ENCODE data around the gene DGKI. TPM values are rescaled to one million over a fixed set of nuclear protein-coding genes. Genes with fewer than 3 reads are reported as not detected.

DGKI gene
- total RNA-seq, 1 experiment from 2014 or later: 0.55 TPM

GRCh38 chr7:137850571-137850970, 3.8 kb upstream of the DGKI start:
- Histone ChIP-seq H3K79me2 (ENCODE audit: insufficient read depth, low read length) (no peaks in the 10 kb centered on the region), H3K23ac (ENCODE audit: insufficient read length, low read depth, low read length) (no peak overlapping the region), H3K23me2 (ENCODE audit: insufficient read length, low read depth, low read length, poor library complexity, severe bottlenecking) (peaks cover 10% of the 10 kb centered on the region), H3K9me3 (ENCODE audit: control insufficient read depth, low read depth, low read length) (no peaks in the 10 kb centered on the region), H2BK120ac (ENCODE audit: low read depth, low read length, poor library complexity, severe bottlenecking) (no peak overlapping the region), H4K8ac (replicated peaks; ENCODE audit: insufficient read length, low read depth, low read length) (no peak overlapping the region), H3K56ac (ENCODE audit: insufficient read length, low read depth, low read length) (no peak overlapping the region), H3K27me3 (ENCODE audit: insufficient read depth, low read length) (peaks cover 23% of the 10 kb centered on the region), H3K18ac (ENCODE audit: insufficient read length, low read depth, low read length) (no peak overlapping the region), H4K91ac (ENCODE audit: insufficient read length, low read depth, low read length) (no peak overlapping the region), H2BK12ac (ENCODE audit: insufficient read length, low read depth, low read length) (no peak overlapping the region), H4K5ac (ENCODE audit: insufficient read length, low read depth, low read length) (no peak overlapping the region), H3K4ac (ENCODE audit: low read depth, low read length) (no peak overlapping the region), H3T11ph (ENCODE audit: low read length) (no peak overlapping the region), H2AK5ac (ENCODE audit: insufficient read length, low read length) (no peak overlapping the region), H2AFZ (ENCODE audit: low read length) (no peak overlapping the region), H3K27ac (ENCODE audit: insufficient read length, low read depth, low read length) (no peak overlapping the region), H2BK15ac (ENCODE audit: low read depth, low read length) (no peak overlapping the region), H4K20me1 (ENCODE audit: control insufficient read depth, insufficient read depth, insufficient read length) (no peaks in the 10 kb centered on the region), H3K79me1 (ENCODE audit: insufficient read depth, low read depth, low read length, poor library complexity, severe bottlenecking) (no peaks in the 10 kb centered on the region), H3K4me1 (ENCODE audit: insufficient read depth, low read length) (0 out of 2 replicates have a peak, but pooled peaks cover 3% of the 10 kb centered on the region), H3K4me2 (ENCODE audit: insufficient read depth, insufficient read length, low read length) (no peak overlapping the region), H2BK20ac (ENCODE audit: low read depth, low read length, poor library complexity, severe bottlenecking) (no peak overlapping the region), H2BK5ac (ENCODE audit: insufficient read length, low read length) (no peak overlapping the region), H3K9ac (ENCODE audit: extremely low read depth, insufficient read length, low read length) (no peak overlapping the region), H3K14ac (ENCODE audit: insufficient read depth, low read length) (no peak overlapping the region)
- H3K9me3 Mint-ChIP-seq: no peaks in the 10 kb centered on the region
- no peak for TF ChIP-seq CTCF (conservative IDR thresholded peaks at IDR 0.05)
- peaks cover 44% of the 10 kb centered on the region for H3K27me3 Mint-ChIP-seq (ENCODE audit: low read depth)
- H3K27ac Mint-ChIP-seq: no peak overlapping the region
- DNase-seq: no peak
- H3K4me3 Mint-ChIP-seq: no peak overlapping the region
- no CpG with 5 or more reads among the region's 2 CpGs for WGBS (ENCODE audit: extremely low coverage, insufficient read length, low lambda C conversion rate)
- H3K4me1 Mint-ChIP-seq: peaks cover 9 to 12% of the 10 kb centered on the region in 2 experiments; a peak in 3 of 4 replicates
- H3K36me3 Mint-ChIP-seq (ENCODE audit: insufficient read depth in 1 of 3, low read depth in 3 of 3): no peaks in the 10 kb centered on the region; a peak in 1 of 7 replicates
